GM12878 (cell line): ENCODE data around the gene TMEM140. TPM values are rescaled to one million over a fixed set of nuclear protein-coding genes. Genes with fewer than 3 reads are reported as not detected.
"Not testable (repeated sequence)": the region's sequence is repeated elsewhere in the genome, so short reads cannot be mapped to it uniquely, and the experiment has no call there.

Source experiments
- ATAC-seq: fragments of 200-7000 bp; cut with Tn5 transposase; 3 replicates; pipeline ENCODE4 v1.9.1; 2020; ENCODE audit warnings: mild to moderate bottlenecking, moderate library complexity
- BruUV-seq: library from RNA; stranded (reverse); fragments of 400-500 nt; replicated peaks from 2 replicates; lab custom pipeline; 2021; lab: Mats Ljungman, UMichigan
- CTCF ChIA-PET: fragments of 300-600 bp; sonication (Branson Sonifier 250); formaldehyde crosslinking; extraction: SDS; loops from one replicate; lab custom pipeline; 2021; ENCODE audit warnings: inconsistent platforms; lab: Yijun Ruan, JAX
- POLR2A ChIA-PET: fragments of 350-600 bp; formaldehyde crosslinking; extraction: SDS; loops from one replicate; lab custom pipeline; 2021; ENCODE audit warnings: inconsistent platforms; lab: Charles Lee
- RAD21 ChIA-PET: fragments of 300-600 bp; sonication (Branson Sonifier 250); formaldehyde crosslinking; loops from one replicate; lab custom pipeline; 2023; ENCODE audit warnings: antibody characterized with exemption; ENCODE audit not compliant: unreplicated experiment; lab: Charles Lee
- SMC1A ChIA-PET: fragments of 300-600 bp; sonication (Branson Sonifier 250); formaldehyde crosslinking; loops from one replicate; lab custom pipeline; 2023; ENCODE audit not compliant: unreplicated experiment, uncharacterized antibody; lab: Charles Lee
- DNase-seq: peaks from one replicate; pipeline ENCODE4 v3.0.0-alpha.2; 2011; ENCODE audit warnings: low read depth, low spot score
- FAIRE-seq: peaks from 3 replicates; lab custom pipeline; 2011; peaks lifted over from hg19 to GRCh38; lab: Jason Lieb, UNC
- H2AFZ ChIP-seq: 2 replicates; pipeline ENCODE4 v1.6.0; 2011; ENCODE audit warnings: low read depth, low read length, control low read depth; ENCODE audit not compliant: control insufficient read depth
- H3K27ac ChIP-seq: 2 replicates; pipeline ENCODE4 v1.5.1; 2011; ENCODE audit warnings: control low read depth; ENCODE audit not compliant: control insufficient read depth, insufficient read depth
- H3K27me3 ChIP-seq, 2 experiments: replicated peaks in 1 of 2; 2 replicates each; pipeline versions ENCODE4 v1.6.0 to v1.6.1; 2011; ENCODE audit warnings: low read length in 1 of 2; ENCODE audit not compliant: control insufficient read depth in 2 of 2, insufficient read depth in 2 of 2
- H3K36me3 ChIP-seq, 2 experiments: 2 replicates each; pipeline ENCODE4 v1.5.1; 2011; ENCODE audit warnings: low read length in 1 of 2; ENCODE audit not compliant: control insufficient read depth in 2 of 2, insufficient read depth in 2 of 2
- H3K4me1 ChIP-seq: 2 replicates; pipeline ENCODE4 v1.6.1; 2011; ENCODE audit warnings: mild to moderate bottlenecking, low read length, moderate library complexity, mixed read lengths; ENCODE audit not compliant: control insufficient read depth, insufficient read depth
- H3K4me2 ChIP-seq: 2 replicates; pipeline ENCODE4 v1.6.0; 2011; ENCODE audit warnings: control low read depth; ENCODE audit not compliant: control insufficient read depth, insufficient read depth
- H3K4me3 ChIP-seq: fragments of 200-600 bp; sonication (generic); 2 replicates; pipeline ENCODE4 v1.5.1; 2016
- H3K79me2 ChIP-seq: 2 replicates; pipeline ENCODE4 v1.6.0; 2011; ENCODE audit warnings: low read length; ENCODE audit not compliant: control insufficient read depth, insufficient read depth
- H3K9ac ChIP-seq: 2 replicates; pipeline ENCODE4 v1.8.0; 2011; ENCODE audit warnings: low read length, control low read depth, mixed read lengths; ENCODE audit not compliant: control insufficient read depth, insufficient read depth
- H3K9me3 ChIP-seq: replicated peaks from 3 replicates; pipeline ENCODE4 v1.5.1; 2011; ENCODE audit warnings: mild to moderate bottlenecking, low read length; ENCODE audit not compliant: control insufficient read depth, insufficient read depth
- H4K20me1 ChIP-seq: 2 replicates; pipeline ENCODE4 v1.6.0; 2011; ENCODE audit not compliant: control insufficient read depth, insufficient read depth
- BMI1 ChIP-seq: fragments of 450-650 bp; IDR thresholded peaks from 2 replicates; pipeline ENCODE4 v1.6.1; 2016; ENCODE audit warnings: mild to moderate bottlenecking, moderate library complexity, borderline replicate concordance
- IKZF2 ChIP-seq, 2 experiments: fragments of 450-650 bp; IDR thresholded peaks; 2 replicates each; pipeline ENCODE4 v1.6.1; 2017; ENCODE audit warnings: mild to moderate bottlenecking in 2 of 2, moderate library complexity in 2 of 2
- MEF2B ChIP-seq: fragments of 450-650 bp; IDR thresholded peaks from 2 replicates; pipeline ENCODE4 v1.6.1; 2018; ENCODE audit warnings: mild to moderate bottlenecking, moderate library complexity; ENCODE audit not compliant: partially characterized antibody, poor library complexity, severe bottlenecking
- MTA2 ChIP-seq: fragments of 450-650 bp; IDR thresholded peaks from 2 replicates; pipeline ENCODE4 v1.6.1; 2016; ENCODE audit warnings: low read depth, mild to moderate bottlenecking, moderate library complexity
- MTA3 ChIP-seq: IDR thresholded peaks from 2 replicates; pipeline ENCODE4 v1.6.1; 2012; ENCODE audit warnings: low read length, inconsistent platforms, borderline replicate concordance
- RAD51 ChIP-seq: fragments of 450-650 bp; IDR thresholded peaks from 2 replicates; pipeline ENCODE4 v1.6.1; 2016; ENCODE audit warnings: moderate library complexity, mild to moderate bottlenecking, inconsistent platforms
- SMAD1 ChIP-seq: fragments of 450-650 bp; IDR thresholded peaks from 2 replicates; pipeline ENCODE4 v1.6.1; 2018; ENCODE audit warnings: mild to moderate bottlenecking, low read depth; ENCODE audit not compliant: partially characterized antibody
- SPI1 ChIP-seq: IDR thresholded peaks from 2 replicates; pipeline ENCODE4 v1.6.1; 2011; ENCODE audit warnings: low read depth, mild to moderate bottlenecking, low read length, moderate library complexity, borderline replicate concordance; ENCODE audit not compliant: insufficient read depth
- TBL1XR1 ChIP-seq: IDR thresholded peaks from 2 replicates; pipeline ENCODE4 v1.6.1; 2012; ENCODE audit warnings: low read depth, low read length, improper control_type of control experiment
- ZNF384 ChIP-seq: IDR thresholded peaks from 2 replicates; pipeline ENCODE4 v1.6.1; 2012; ENCODE audit warnings: low read depth, mild to moderate bottlenecking, low read length, improper control_type of control experiment, borderline replicate concordance
- WGBS: methylation state at CpG from one replicate; pipeline ENCODE4 v1.1.6; 2016; ENCODE audit warnings: low lambda C conversion rate; ENCODE audit not compliant: insufficient replicate concordance, insufficient coverage; ENCODE audit errors: missing lambda C conversion rate; 5-methylcytosine and 5-hydroxymethylcytosine counted together
- in situ Hi-C: fragments of 300-500 bp; cut with MboI; formaldehyde crosslinking; loops from 9 replicates; pipeline ENCODE4 v1.14.3; 2018; ENCODE audit warnings: mixed read lengths
- intact Hi-C: fragments of 100-400 bp; cut with micrococcal nuclease; formaldehyde crosslinking; loops from one replicate; pipeline ENCODE4 v1.14.2; 2022; ENCODE audit not compliant: unreplicated experiment
- polyA plus RNA-seq, 11 experiments: library from polyadenylated mRNA; depleted of rRNA in 4 of 11; unstranded in 6 of 11; stranded (reverse) in 5 of 11; fragments of >200 nt; fragmentation: Nextera tagmentation in 4 of 11; fragmentation: Illumina TruSeq in 1 of 11; extraction: Ambion mirVana in 4 of 11; extraction: Trizol in 1 of 11; gene quantifications; 1 replicate in 1 of 11; 2 replicates in 10 of 11; pipeline versions ENCODE4 v1.2.1 to v1.2.3, GENCODE V29; 2011 to 2016; ENCODE audit warnings: inconsistent platforms in 2 of 11, missing spikeins in 2 of 11, low read depth in 1 of 11
- total RNA-seq, 4 experiments: library from RNA; depleted of rRNA in 3 of 4; stranded (reverse); fragments of >200 nt in 3 of 4; fragmentation: Illumina TruSeq in 1 of 4; extraction: Trizol in 1 of 4; gene quantifications; 2 replicates each; pipeline versions ENCODE4 v1.2.1 to v1.2.3, GENCODE V29; 2013 to 2021
- TF ChIP-seq, protein P1 (sequence below): fragments of 450-650 bp; IDR thresholded peaks from 2 replicates; pipeline ENCODE4 v1.6.1; 2016; ENCODE audit warnings: mild to moderate bottlenecking
- TF ChIP-seq, protein P2 (sequence below): fragments of 450-650 bp; conservative IDR thresholded peaks from 2 replicates; pipeline ENCODE4 v1.6.1; 2017; ENCODE audit warnings: mild to moderate bottlenecking, moderate library complexity
- TF ChIP-seq, protein P3 (sequence below): fragments of 450-650 bp; IDR thresholded peaks from 2 replicates; pipeline ENCODE4 v1.6.1; 2017; ENCODE audit warnings: low read depth, mild to moderate bottlenecking, moderate library complexity
- TF ChIP-seq, protein P4 (sequence below): fragments of 450-650 bp; IDR thresholded peaks from 2 replicates; pipeline ENCODE4 v1.6.1; 2017; ENCODE audit warnings: mild to moderate bottlenecking, low read depth, inconsistent platforms; ENCODE audit not compliant: poor library complexity, severe bottlenecking

TMEM140 gene
- total and polyA plus RNA-seq, 10 of the 15 experiments (the other 5 are each of a cell fraction or from before 2014, with no cell fraction given): 0.85 to 20.7 (median 3.3) TPM

DNA sequence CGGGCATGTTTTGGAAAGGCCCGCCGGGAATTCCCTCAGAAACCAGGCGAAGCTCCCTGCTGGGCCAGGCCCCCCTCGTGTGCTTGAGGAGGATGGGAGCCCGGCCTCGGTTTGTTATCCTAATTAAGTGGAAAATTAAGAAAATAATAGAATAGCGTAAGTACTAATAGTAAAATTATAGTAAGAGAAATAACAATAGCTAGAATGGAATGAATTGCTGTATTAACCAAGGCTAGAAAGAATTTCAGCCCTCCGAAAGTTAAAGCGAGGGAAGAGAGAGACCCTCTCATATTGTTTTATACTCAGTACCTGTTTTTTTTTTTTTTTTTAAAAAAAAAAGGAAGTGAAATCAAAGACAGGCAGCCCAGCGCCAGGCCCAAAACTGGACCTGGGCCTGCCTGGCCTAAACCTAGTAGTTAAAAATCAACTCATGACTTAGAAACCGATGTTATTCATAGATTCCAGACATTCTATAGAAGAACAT is 23.2 kb downstream of the TMEM140 start:
- Histone ChIP-seq H3K4me3 (peak overlapping the region; percentile 84), H3K4me2 (peak overlapping the region; percentile 77), H3K27ac (peak overlapping the region; percentile 96), H3K9ac (peak overlapping the region; percentile 73), H3K36me3 (peaks cover 20 to 21% of the 10 kb centered on the region in 2 experiments), H3K79me2 (peaks cover 76% of the 10 kb centered on the region), H3K4me1 (peaks cover 24% of the 10 kb centered on the region)
- H3K9me3 ChIP-seq, H4K20me1 ChIP-seq, in situ Hi-C loops, H2AFZ ChIP-seq, BruUV-seq, H3K27me3 ChIP-seq, DNase-seq: not testable (repeated sequence)
- CTCF ChIA-PET: interaction anchor here (0.6 to 12.2 kb wide), 17 partner anchors 11 to 538 kb away, joined by 3 to 157 read pairs (median 4); partner anchors contain the start of genes AGBL3, TMEM140 and WDR91
- WGBS: 2% methylated on average over 12 of the region's 12 CpGs
- FAIRE-seq: peak; percentile 18
- RAD21 ChIA-PET: interaction anchor here (0.8 to 11.6 kb wide), 25 partner anchors 9 to 622 kb away, joined by 3 to 151 read pairs (median 4); partner anchors contain the start of genes AGBL3, AKR1B15, TMEM140 and WDR91
- POLR2A ChIA-PET: interaction anchor here (0.7 to 15.9 kb wide), 13 partner anchors 11 to 537 kb away, joined by 3 to 169 read pairs (median 18); partner anchors contain the start of genes AGBL3, TMEM140 and WDR91
- ATAC-seq: peak; percentile 46
- intact Hi-C loops: loop anchor here (1.0 to 5.0 kb wide), 6 partner anchors 15 to 538 kb away; partner anchors contain the start of genes AGBL3, BPGM and TMEM140
- SMC1A ChIA-PET: interaction anchor here (0.9 to 13.1 kb wide), 20 partner anchors 10 to 538 kb away, joined by 3 to 158 read pairs (median 6); partner anchors contain the start of genes AGBL3, TMEM140 and WDR91
- TF ChIP-seq, protein P1, sequence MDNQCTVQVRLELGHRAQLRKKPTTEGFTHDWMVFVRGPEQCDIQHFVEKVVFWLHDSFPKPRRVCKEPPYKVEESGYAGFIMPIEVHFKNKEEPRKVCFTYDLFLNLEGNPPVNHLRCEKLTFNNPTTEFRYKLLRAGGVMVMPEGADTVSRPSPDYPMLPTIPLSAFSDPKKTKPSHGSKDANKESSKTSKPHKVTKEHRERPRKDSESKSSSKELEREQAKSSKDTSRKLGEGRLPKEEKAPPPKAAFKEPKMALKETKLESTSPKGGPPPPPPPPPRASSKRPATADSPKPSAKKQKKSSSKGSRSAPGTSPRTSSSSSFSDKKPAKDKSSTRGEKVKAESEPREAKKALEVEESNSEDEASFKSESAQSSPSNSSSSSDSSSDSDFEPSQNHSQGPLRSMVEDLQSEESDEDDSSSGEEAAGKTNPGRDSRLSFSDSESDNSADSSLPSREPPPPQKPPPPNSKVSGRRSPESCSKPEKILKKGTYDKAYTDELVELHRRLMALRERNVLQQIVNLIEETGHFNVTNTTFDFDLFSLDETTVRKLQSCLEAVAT: peak; percentile 47; the same call in 1 of the 2 replicates
- TF ChIP-seq, protein P2, sequence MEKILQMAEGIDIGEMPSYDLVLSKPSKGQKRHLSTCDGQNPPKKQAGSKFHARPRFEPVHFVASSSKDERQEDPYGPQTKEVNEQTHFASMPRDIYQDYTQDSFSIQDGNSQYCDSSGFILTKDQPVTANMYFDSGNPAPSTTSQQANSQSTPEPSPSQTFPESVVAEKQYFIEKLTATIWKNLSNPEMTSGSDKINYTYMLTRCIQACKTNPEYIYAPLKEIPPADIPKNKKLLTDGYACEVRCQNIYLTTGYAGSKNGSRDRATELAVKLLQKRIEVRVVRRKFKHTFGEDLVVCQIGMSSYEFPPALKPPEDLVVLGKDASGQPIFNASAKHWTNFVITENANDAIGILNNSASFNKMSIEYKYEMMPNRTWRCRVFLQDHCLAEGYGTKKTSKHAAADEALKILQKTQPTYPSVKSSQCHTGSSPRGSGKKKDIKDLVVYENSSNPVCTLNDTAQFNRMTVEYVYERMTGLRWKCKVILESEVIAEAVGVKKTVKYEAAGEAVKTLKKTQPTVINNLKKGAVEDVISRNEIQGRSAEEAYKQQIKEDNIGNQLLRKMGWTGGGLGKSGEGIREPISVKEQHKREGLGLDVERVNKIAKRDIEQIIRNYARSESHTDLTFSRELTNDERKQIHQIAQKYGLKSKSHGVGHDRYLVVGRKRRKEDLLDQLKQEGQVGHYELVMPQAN: 0 out of 2 replicates have a peak, but pooled peaks have one; percentile 1
- TF ChIP-seq MTA3 (0 out of 2 replicates have a peak, but pooled peaks have one; percentile 39), SPI1 (peak; percentile 67), MTA2 (peak; percentile 57), IKZF2 (IDR thresholded peaks at IDR 0.05) (peak in 1 of 2 experiments; percentile 78; a peak in 3 of 4 replicates), ZNF384 (peak; percentile 13; the same call in 1 of the 2 replicates), RAD51 (0 out of 2 replicates have a peak, but pooled peaks have one; percentile 11), TBL1XR1 (peak; percentile 9; the same call in 1 of the 2 replicates), BMI1 (0 out of 2 replicates have a peak, but pooled peaks have one; percentile 16), SMAD1 (peak; percentile 20), MEF2B (peak; percentile 72)
- TF ChIP-seq, protein P3, sequence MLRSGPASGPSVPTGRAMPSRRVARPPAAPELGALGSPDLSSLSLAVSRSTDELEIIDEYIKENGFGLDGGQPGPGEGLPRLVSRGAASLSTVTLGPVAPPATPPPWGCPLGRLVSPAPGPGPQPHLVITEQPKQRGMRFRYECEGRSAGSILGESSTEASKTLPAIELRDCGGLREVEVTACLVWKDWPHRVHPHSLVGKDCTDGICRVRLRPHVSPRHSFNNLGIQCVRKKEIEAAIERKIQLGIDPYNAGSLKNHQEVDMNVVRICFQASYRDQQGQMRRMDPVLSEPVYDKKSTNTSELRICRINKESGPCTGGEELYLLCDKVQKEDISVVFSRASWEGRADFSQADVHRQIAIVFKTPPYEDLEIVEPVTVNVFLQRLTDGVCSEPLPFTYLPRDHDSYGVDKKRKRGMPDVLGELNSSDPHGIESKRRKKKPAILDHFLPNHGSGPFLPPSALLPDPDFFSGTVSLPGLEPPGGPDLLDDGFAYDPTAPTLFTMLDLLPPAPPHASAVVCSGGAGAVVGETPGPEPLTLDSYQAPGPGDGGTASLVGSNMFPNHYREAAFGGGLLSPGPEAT: 0 out of 2 replicates have a peak, but pooled peaks have one; percentile 86
- TF ChIP-seq, protein P4, sequence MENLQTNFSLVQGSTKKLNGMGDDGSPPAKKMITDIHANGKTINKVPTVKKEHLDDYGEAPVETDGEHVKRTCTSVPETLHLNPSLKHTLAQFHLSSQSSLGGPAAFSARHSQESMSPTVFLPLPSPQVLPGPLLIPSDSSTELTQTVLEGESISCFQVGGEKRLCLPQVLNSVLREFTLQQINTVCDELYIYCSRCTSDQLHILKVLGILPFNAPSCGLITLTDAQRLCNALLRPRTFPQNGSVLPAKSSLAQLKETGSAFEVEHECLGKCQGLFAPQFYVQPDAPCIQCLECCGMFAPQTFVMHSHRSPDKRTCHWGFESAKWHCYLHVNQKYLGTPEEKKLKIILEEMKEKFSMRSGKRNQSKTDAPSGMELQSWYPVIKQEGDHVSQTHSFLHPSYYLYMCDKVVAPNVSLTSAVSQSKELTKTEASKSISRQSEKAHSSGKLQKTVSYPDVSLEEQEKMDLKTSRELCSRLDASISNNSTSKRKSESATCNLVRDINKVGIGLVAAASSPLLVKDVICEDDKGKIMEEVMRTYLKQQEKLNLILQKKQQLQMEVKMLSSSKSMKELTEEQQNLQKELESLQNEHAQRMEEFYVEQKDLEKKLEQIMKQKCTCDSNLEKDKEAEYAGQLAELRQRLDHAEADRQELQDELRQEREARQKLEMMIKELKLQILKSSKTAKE: peak; percentile 76
